Glomerular visceral epithelial cell (primary cell): ENCODE measurements around the gene LRRFIP1.

Source experiments
- DNase-seq: peaks from one replicate; pipeline ENCODE4 v3.0.0-alpha.2; 2016; ENCODE audit errors: extremely low spot score

LRRFIP1 gene

GRCh38 chr2:237616734-237617586 lies 10.4 kb upstream of the LRRFIP1 start:
- DNase-seq = no peak

- no peak for DNase-seq
These were observed 9.8 kb upstream of the LRRFIP1 start for GRCh38 chr2:237617587-237617982.

- DNase-seq = no peak
These were observed 8.9 kb upstream of the LRRFIP1 start for GRCh38 chr2:237618449-237618848.

- DNase-seq = no peak
These were observed 3.7 kb upstream of the LRRFIP1 start for GRCh38 chr2:237623428-237624403.

- DNase-seq = no peak
These were observed 2.8 kb upstream of the LRRFIP1 start for GRCh38 chr2:237624565-237624964.

- no peak for DNase-seq
These were observed 2.1 kb upstream of the LRRFIP1 start for GRCh38 chr2:237625216-237625705.

GRCh38 chr2:237625777-237626176 lies 1.6 kb upstream of the LRRFIP1 start:
- no peak for DNase-seq

GRCh38 chr2:237626813-237627440 lies 460 bp upstream of the LRRFIP1 start:
- DNase-seq = no peak

GRCh38 chr2:237628247-237629187 lies 1.1 kb downstream of the LRRFIP1 start:
- no peak for DNase-seq

GRCh38 chr2:237629188-237629534 lies 1.8 kb downstream of the LRRFIP1 start:
- no peak for DNase-seq

GRCh38 chr2:237629739-237630138 lies 2.4 kb downstream of the LRRFIP1 start:
- DNase-seq = peak; percentile 78

GRCh38 chr2:237630216-237631000 lies 3.0 kb downstream of the LRRFIP1 start:
- DNase-seq = peak; percentile 71

- DNase-seq = peak; percentile 94
These were observed 3.8 kb downstream of the LRRFIP1 start for GRCh38 chr2:237631007-237631785.

- no peak for DNase-seq
These were observed 4.6 kb downstream of the LRRFIP1 start for GRCh38 chr2:237631801-237632585.

- DNase-seq = no peak
These were observed 5.7 kb downstream of the LRRFIP1 start for GRCh38 chr2:237633061-237633561.

- DNase-seq = no peak
These were observed 9.2 kb downstream of the LRRFIP1 start for GRCh38 chr2:237636578-237636977.

- DNase-seq = peak; percentile 53
These were observed 10.2 kb downstream of the LRRFIP1 start for GRCh38 chr2:237637429-237638135.

GRCh38 chr2:237638176-237638575 lies 10.8 kb downstream of the LRRFIP1 start:
- no peak for DNase-seq
